ENCODE data around the gene SEMA5A. TPM values are rescaled to one million over a fixed set of nuclear protein-coding genes. Genes with fewer than 3 reads are reported as not detected.

Gene SEMA5A
- total and polyA plus RNA-seq, 2 donors (not counting 1 experiment from before 2014, with no cell fraction given) = not detected

- no peak overlapping the region for H3K27ac Mint-ChIP-seq
- no peak overlapping the region for H2AFZ ChIP-seq (ENCODE audit: insufficient read depth, low read depth, low read length, poor library complexity, severe bottlenecking)
- H3K9me3 ChIP-seq (ENCODE audit: control extremely low read depth in 1 of 3, control insufficient read depth in 2 of 3, insufficient read depth in 1 of 3, low read length in 2 of 3) = peaks cover 0 to 4% (median 0%) of the 10 kb centered on the region in 3 donors
- H3K4me1 ChIP-seq (ENCODE audit: control insufficient read depth in 2 of 2, insufficient read depth in 2 of 2, low read length in 2 of 2) = no peaks in the 10 kb centered on the region
- no peak for ATAC-seq (ENCODE audit: low read depth)
- TF ChIP-seq EZH2 (IDR thresholded peaks at IDR 0.05; ENCODE audit: borderline replicate concordance, insufficient read depth, low read depth, low read length, poor library complexity, severe bottlenecking) (no peak), CTCF (IDR thresholded peaks at IDR 0.05) (no peak)
- no peak overlapping the region for H3K4me2 ChIP-seq (replicated peaks; ENCODE audit: low read depth, low read length, poor library complexity, severe bottlenecking)
- no peaks in the 10 kb centered on the region for H3K79me2 ChIP-seq (ENCODE audit: control insufficient read depth, insufficient read depth, low read length)
- ChIA-PET POLR2A (no interaction called here), CTCF (no interaction called here)
- no peak overlapping the region for H3K4me3 ChIP-seq (ENCODE audit: control extremely low read depth in 1 of 5, extremely low read depth in 1 of 5, insufficient read depth in 1 of 5, low read depth in 2 of 5, low read length in 4 of 5)
- no peaks in the 10 kb centered on the region for H4K20me1 ChIP-seq (ENCODE audit: control insufficient read depth, insufficient read depth, low read length, poor library complexity, severe bottlenecking)
- no peak for DNase-seq
- WGBS (ENCODE audit: insufficient coverage) = 88% methylated on average over 1 of the region's 3 CpGs
- no peaks in the 10 kb centered on the region for H3K27me3 ChIP-seq (replicated peaks in 1 of 4; ENCODE audit: control extremely low read depth in 1 of 4, control insufficient read depth in 3 of 4, insufficient read depth in 4 of 4, low read length in 3 of 4)
- H3K27ac ChIP-seq (ENCODE audit: low read length in 2 of 2) = no peak overlapping the region
- H3K36me3 ChIP-seq (replicated peaks in 1 of 2; ENCODE audit: control extremely low read depth in 1 of 2, control insufficient read depth in 1 of 2, extremely low read depth in 1 of 2, insufficient read depth in 2 of 2, low read length in 1 of 2) = no peaks in the 10 kb centered on the region
- intact Hi-C loops (cut with micrococcal nuclease) = no loop called here
- no peaks in the 10 kb centered on the region for H3K9me3 Mint-ChIP-seq (ENCODE audit: insufficient read depth)
- no peaks in the 10 kb centered on the region for H3K27me3 Mint-ChIP-seq
- no peak overlapping the region for H3K4me3 Mint-ChIP-seq
- no peaks in the 10 kb centered on the region for H3K4me1 Mint-ChIP-seq
- H3K9ac ChIP-seq (ENCODE audit: low read length) = no peak overlapping the region
Observed at GRCh38 chr5:9316041-9316440, 229.8 kb downstream of the SEMA5A start.

GRCh38 chr5:9314558-9314957 lies 231.3 kb downstream of the SEMA5A start:
- WGBS (ENCODE audit: insufficient coverage) = 78% methylated on average over 3 of the region's 6 CpGs
- POLR2A ChIA-PET = no interaction called here
- TF ChIP-seq EZH2 (IDR thresholded peaks at IDR 0.05; ENCODE audit: borderline replicate concordance, insufficient read depth, low read depth, low read length, poor library complexity, severe bottlenecking) (no peak), CTCF (IDR thresholded peaks at IDR 0.05) (no peak)
- Histone ChIP-seq H4K20me1 (ENCODE audit: control insufficient read depth, insufficient read depth, low read length, poor library complexity, severe bottlenecking) (no peaks in the 10 kb centered on the region), H3K27ac (ENCODE audit: low read length in 2 of 2) (no peak overlapping the region), H3K79me2 (ENCODE audit: control insufficient read depth, insufficient read depth, low read length) (no peaks in the 10 kb centered on the region), H3K9me3 (ENCODE audit: control extremely low read depth in 1 of 3, control insufficient read depth in 2 of 3, insufficient read depth in 1 of 3, low read length in 2 of 3) (no peaks in the 10 kb centered on the region), H3K27me3 (replicated peaks in 1 of 4; ENCODE audit: control extremely low read depth in 1 of 4, control insufficient read depth in 3 of 4, insufficient read depth in 4 of 4, low read length in 3 of 4) (no peaks in the 10 kb centered on the region), H2AFZ (ENCODE audit: insufficient read depth, low read depth, low read length, poor library complexity, severe bottlenecking) (no peak overlapping the region), H3K9ac (ENCODE audit: low read length) (no peak overlapping the region), H3K36me3 (replicated peaks in 1 of 2; ENCODE audit: control extremely low read depth in 1 of 2, control insufficient read depth in 1 of 2, extremely low read depth in 1 of 2, insufficient read depth in 2 of 2, low read length in 1 of 2) (no peaks in the 10 kb centered on the region), H3K4me3 (ENCODE audit: control extremely low read depth in 1 of 5, extremely low read depth in 1 of 5, insufficient read depth in 1 of 5, low read depth in 2 of 5, low read length in 4 of 5) (no peak overlapping the region), H3K4me2 (replicated peaks; ENCODE audit: low read depth, low read length, poor library complexity, severe bottlenecking) (no peak overlapping the region), H3K4me1 (ENCODE audit: control insufficient read depth in 2 of 2, insufficient read depth in 2 of 2, low read length in 2 of 2) (no peaks in the 10 kb centered on the region)
- H3K4me1 Mint-ChIP-seq = no peaks in the 10 kb centered on the region
- H3K9me3 Mint-ChIP-seq (ENCODE audit: insufficient read depth) = no peaks in the 10 kb centered on the region
- ATAC-seq (ENCODE audit: low read depth) (no peak), DNase-seq (no peak)
- CTCF ChIA-PET = no interaction called here
- H3K4me3 Mint-ChIP-seq = no peak overlapping the region
- H3K27me3 Mint-ChIP-seq = no peaks in the 10 kb centered on the region
- intact Hi-C loops (cut with micrococcal nuclease) = no loop called here
- no peak overlapping the region for H3K27ac Mint-ChIP-seq

Data from B cell (primary cell).